HG03103 (cell line): Measurements from ENCODE around the gene NFIX.

Source experiments
- ATAC-seq: cut with Tn5 transposase; IDR thresholded peaks from one replicate; pipeline ENCODE4 v1.9.1; 2021; ENCODE audit warnings: low read depth; ENCODE audit not compliant: unreplicated experiment

Gene NFIX

DNA sequence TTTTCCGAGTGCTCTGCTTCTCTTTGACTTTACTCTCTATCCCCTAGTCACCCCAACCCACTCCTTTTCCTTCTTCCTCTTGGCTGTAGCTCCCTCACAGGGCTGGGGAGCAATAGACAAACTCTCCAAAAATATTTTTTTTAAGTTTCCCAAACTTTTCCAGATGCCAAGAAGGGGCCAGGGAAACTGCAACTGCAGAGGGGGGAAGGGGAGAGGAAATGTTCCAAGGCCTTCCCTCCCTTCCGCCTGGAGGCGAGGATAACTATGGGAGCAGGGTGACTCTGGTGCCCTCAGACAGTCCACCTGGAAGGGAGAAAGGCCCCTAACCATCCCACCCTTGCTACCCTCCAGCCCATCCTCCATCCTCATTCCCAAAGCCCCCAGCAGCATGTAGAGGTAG lies 58.0 kb downstream of the NFIX start:
- ATAC-seq, result no peak

- ATAC-seq, result no peak
Observed at GRCh38 chr19:13053761-13054625, 58.7 kb downstream of the NFIX start.

- no peak for ATAC-seq
Observed at GRCh38 chr19:13054626-13055212, 59.4 kb downstream of the NFIX start.

DNA sequence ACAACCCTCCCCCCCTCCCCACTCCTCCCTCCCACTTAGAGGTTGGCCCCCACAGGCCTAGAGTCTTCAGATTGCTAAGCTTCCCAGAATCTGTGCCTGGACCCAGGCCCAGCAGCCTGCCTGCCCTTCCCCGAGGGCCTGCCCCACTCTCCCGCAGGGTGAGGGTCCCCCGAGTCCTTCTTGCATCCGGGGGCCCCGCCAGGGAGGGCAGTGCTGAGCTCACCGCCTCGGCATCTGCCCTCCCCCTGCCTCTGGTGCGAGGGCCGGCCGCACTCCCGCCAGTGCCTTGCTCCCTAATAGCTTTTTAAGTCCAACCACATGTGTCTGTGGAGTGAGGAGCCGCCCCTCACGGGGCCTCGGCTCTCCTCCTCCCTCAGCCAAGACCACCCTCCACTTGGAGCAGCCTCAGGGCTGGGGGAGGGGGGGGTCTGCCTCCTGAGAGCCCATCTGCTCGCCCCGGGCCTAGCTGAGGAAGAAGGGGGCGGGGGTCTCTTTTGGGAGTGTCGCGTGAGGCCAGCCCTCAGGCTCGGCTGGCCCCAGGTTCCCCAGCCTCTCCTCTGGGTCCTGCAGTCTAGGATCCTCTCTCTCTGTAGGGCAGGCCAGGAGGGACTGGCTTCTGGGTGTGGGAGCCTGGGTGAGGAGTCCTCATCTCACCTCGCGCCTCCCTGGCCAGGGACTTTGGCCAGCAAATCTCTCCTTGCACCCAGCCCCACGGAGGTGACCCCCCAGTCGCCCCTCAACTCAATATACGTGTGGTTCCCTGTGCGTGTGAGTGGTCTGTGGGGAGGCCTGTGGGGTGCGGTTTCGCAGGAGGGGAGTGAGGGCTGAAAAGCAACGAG lies 60.2 kb downstream of the NFIX start:
- ATAC-seq, result no peak

GRCh38 chr19:13056052-13056660 lies 60.9 kb downstream of the NFIX start:
- no peak for ATAC-seq

DNA sequence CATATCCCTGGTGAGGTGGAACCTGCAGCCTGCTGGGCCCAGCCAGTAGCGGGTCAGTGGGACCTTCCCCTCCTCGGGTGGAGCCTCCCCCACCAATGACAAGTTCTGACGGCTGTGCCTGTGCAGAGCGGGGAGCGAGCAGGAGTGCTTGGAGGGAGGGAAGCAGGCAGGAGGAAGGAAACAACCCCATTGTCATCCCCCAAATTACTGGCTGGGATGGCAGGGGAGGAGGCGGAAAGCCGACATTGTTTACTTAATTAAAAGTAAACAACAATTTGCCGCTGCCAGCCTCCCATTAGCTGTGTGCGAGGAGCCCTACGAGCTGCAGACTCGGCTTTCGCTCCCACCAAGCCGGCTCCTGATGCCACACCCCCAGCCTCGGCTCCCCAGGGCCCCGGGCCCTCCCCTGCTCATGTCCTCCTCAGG lies 61.9 kb downstream of the NFIX start:
- no peak for ATAC-seq

- no peak for ATAC-seq
Observed at GRCh38 chr19:13057744-13058143, 62.5 kb downstream of the NFIX start.

GRCh38 chr19:13058951-13059660 lies 63.8 kb downstream of the NFIX start:
- no peak for ATAC-seq

DNA sequence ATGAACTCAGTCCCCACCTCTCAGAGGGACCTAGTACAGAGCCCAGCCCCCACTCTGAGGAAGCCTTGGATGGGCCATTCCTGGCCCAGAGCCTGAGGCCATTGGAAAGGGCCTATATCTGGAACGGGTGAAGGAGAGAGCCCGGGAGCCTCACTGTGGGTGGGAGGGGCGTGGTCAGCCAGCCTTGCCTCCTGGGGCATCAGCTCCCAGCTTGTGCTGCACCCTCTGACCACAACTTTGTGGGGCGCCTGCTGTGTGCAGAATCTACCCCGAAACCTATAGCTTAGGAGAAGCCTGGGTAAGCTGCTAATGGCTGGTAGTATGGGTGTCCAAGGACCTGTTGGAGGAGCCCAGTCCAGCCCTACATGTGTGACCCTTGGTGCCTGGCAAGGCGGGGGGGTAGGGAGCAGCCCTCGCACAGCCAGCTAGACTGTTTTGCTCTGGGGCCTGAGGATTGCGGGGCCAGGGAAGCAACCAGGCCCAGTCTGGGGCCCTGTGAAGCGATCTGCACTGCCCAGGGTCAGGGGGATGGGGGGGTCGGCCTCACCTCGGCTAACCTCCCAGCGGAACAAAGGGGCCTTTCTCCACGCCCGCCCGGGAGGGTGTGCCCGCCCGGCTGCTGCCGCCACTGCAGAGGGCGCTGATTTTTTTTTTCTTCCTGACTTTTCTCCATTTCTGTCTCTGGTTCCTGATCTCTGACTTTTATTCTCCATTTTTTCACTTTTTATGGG lies 65.1 kb downstream of the NFIX start:
- no peak for ATAC-seq

DNA sequence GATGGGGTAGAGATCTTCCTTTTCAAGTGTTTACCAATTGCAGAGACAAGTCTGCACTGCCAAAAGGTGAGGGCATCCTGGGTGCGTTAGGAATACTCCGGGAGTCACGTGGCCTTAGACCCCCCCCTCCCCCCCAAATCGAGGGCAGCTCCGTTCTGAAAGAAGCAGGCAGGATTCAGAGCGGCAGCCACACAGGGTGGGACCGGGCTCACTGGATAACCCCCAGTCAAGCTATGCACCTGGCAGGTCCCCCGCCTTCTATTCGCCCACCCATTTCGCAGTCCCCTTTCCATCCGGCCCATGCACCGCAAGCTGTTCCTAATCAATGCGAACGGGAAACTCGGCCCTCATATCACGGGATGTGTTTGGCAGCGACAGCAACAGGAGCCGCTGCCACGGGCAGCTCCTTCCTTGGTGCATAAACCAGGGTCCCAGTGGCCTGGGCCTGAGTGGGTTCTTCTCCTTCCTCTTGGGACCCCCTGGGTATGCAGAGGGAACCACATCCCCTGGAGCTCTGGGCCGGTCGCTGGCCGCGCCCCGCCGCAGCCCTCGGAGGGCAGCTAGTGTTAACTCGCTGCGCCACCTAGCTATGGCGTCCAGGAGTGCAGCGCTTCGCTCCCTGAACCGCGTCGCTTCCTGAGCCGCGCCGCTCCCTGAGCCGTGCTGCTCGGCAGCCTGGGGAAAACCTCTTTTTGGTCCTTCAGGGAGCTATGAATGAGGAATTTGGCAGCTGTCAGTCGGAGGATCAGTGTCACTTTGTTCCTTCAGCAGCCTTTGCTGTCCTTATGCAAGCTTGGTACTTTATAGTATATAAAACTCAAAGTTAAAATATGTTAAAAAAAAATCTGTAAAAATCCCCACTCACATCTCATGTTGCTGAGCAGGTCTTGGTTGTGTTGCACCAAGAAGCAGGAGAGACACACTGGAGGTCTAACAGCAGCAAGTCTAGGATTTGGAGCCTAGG lies 66.0 kb downstream of the NFIX start:
- ATAC-seq, result no peak

GRCh38 chr19:13062317-13062716 lies 67.0 kb downstream of the NFIX start:
- ATAC-seq, result no peak

DNA sequence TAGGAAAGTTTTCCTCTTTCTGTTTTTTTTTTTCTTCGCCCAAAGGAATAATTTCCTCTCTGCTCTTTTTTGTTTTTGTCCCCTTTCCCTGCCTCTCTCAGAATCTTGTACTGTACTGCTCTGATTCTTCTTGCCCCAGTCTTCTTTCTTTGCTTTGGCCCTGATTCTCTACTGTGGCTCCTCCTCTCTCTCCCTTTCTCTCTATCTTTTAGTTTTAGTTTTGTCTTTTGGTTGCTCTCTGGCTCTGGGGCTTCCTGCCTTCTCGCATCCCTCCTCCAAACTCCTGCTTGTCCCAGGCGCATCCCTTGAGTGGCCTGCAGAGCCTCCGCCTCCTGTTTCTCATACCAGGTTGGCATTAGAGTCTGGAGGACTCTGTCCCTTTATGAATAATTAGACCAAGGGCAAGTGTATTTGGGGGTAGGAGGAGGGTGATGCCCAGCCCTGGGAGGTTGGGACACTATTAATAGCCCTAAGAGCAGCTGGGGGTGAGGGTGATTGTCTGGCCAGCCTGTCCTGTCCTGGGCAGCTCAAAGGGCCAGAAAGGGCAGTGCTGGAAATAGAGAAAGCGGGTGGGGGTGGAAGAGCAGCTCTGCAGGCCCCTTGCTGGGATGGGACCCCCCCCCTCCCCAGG lies 68.3 kb downstream of the NFIX start:
- no peak for ATAC-seq

DNA sequence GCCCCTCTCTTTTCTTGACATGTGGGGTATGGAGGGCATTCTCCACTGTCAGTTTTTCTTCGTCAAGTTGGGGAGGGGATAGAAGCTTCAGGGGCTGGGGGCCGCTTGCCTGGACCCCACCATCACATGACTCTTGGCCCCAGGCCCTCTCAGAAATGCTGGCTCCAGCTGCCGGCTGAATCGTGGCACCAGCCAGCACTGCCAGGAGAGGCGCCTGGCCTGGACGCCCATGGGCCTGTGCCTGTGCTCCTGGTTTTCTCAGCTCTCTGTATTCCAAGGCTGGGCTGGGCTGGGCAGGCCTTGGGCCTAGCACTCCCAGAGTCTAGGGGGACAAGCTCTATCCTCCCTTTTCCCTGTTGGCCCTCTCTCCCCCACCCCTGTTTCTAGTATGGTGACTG lies 68.8 kb downstream of the NFIX start:
- ATAC-seq, result no peak

GRCh38 chr19:13066226-13066625 lies 71.0 kb downstream of the NFIX start:
- ATAC-seq, result no peak

GRCh38 chr19:13066933-13067807 lies 71.9 kb downstream of the NFIX start:
- no peak for ATAC-seq

- no peak for ATAC-seq
Observed at GRCh38 chr19:13068085-13068846, 73.0 kb downstream of the NFIX start.
